Measurements from ENCODE around the gene PPIL4. TPM values are rescaled to one million over a fixed set of nuclear protein-coding genes. Genes with fewer than 3 reads are reported as not detected.

The PPIL4 gene
- total and polyA plus RNA-seq, 7 donors, result 15.6 to 35.0 (median 31.3) TPM

GRCh38 chr6:149476789-149477455 lies 68.9 kb downstream of the PPIL4 start:
- Histone ChIP-seq H3K9me3 (no peaks in the 10 kb centered on the region), H3K4me1 (peaks cover 0 to 7% (median 0%) of the 10 kb centered on the region in 4 donors), H3K27ac (no peak overlapping the region), H3K27me3 (no peaks in the 10 kb centered on the region), H3K36me3 (no peaks in the 10 kb centered on the region), H3K4me3 (no peak overlapping the region)
- no peak for TF ChIP-seq POLR2A (IDR thresholded peaks at IDR 0.05)
- no peak for TF ChIP-seq EP300 (IDR thresholded peaks at IDR 0.05)
- no peak for TF ChIP-seq CTCF (IDR thresholded peaks at IDR 0.05)
- DNase-seq, result peak; percentile 27
- intact Hi-C loops (cut with DNase I), result no loop called here
- 76 to 78% methylated on average over 6 of the region's 6 CpGs for WGBS, 2 donors

GRCh38 chr6:149474108-149474935 lies 71.5 kb downstream of the PPIL4 start:
- intact Hi-C loops (cut with DNase I), result no loop called here
- Histone ChIP-seq H3K4me3 (no peak overlapping the region), H3K27ac (no peak overlapping the region), H3K27me3 (no peaks in the 10 kb centered on the region), H3K36me3 (no peaks in the 10 kb centered on the region), H3K4me1 (no peaks in the 10 kb centered on the region), H3K9me3 (no peaks in the 10 kb centered on the region)
- TF ChIP-seq EP300 (IDR thresholded peaks at IDR 0.05) (no peak), CTCF (IDR thresholded peaks at IDR 0.05) (no peak), POLR2A (IDR thresholded peaks at IDR 0.05) (no peak), POLR2AphosphoS5 (IDR thresholded peaks at IDR 0.05) (no peak)
- DNase-seq, result no peak
- WGBS, 2 donors, result 36 to 80% methylated on average over 30 of the region's 30 CpGs

- intact Hi-C loops (cut with DNase I), result no loop called here
- no peaks in the 10 kb centered on the region for H3K36me3 ChIP-seq
Observed at GRCh38 chr6:149473080-149474052, 72.5 kb downstream of the PPIL4 start.

More at GRCh38 chr6:149473080-149474052, 72.5 kb downstream of the PPIL4 start:
- no peak for DNase-seq
- H3K9me3 ChIP-seq, result no peaks in the 10 kb centered on the region
- no peak overlapping the region for H3K27ac ChIP-seq
- H3K4me1 ChIP-seq, result peaks cover 0 to 7% (median 5%) of the 10 kb centered on the region in 4 donors
- H3K27me3 ChIP-seq, result no peaks in the 10 kb centered on the region
- TF ChIP-seq EP300 (IDR thresholded peaks at IDR 0.05) (no peak), POLR2AphosphoS5 (IDR thresholded peaks at IDR 0.05) (no peak), POLR2A (IDR thresholded peaks at IDR 0.05) (no peak), CTCF (IDR thresholded peaks at IDR 0.05) (no peak)
- WGBS, 2 donors, result 14 to 53% methylated on average over 21 of the region's 21 CpGs
- H3K4me3 ChIP-seq, result no peak overlapping the region

Data from sigmoid colon (tissue), 7 donors.